Ovary (tissue), 9 donors: ENCODE results near the gene FAM237A. TPM values are rescaled to one million over a fixed set of nuclear protein-coding genes. Genes with fewer than 3 reads are reported as not detected.

Experiments
- DNase-seq, 5 donors: peaks; one replicate each; pipeline ENCODE4 v3.0.0-alpha.2; 2019 to 2020
- H3K27ac ChIP-seq, 2 donors: fragments of 200-600 bp; one replicate each; pipeline versions ENCODE4 v1.5.1 to v1.8.0; 2019 to 2022
- H3K27me3 ChIP-seq: fragments of 200-600 bp; one replicate; pipeline ENCODE4 v1.8.0; 2022
- H3K36me3 ChIP-seq: fragments of 200-600 bp; sonication (generic); one replicate; pipeline ENCODE4 v1.5.1; 2019
- H3K4me1 ChIP-seq: one replicate; pipeline ENCODE4 v1.8.1; 2013; ENCODE audit warnings: mild to moderate bottlenecking, moderate library complexity; ENCODE audit not compliant: insufficient read depth
- H3K4me3 ChIP-seq: fragments of 200-600 bp; sonication (generic); one replicate; pipeline ENCODE4 v1.5.1; 2017
- H3K9me3 ChIP-seq, 2 donors: fragments of 200-600 bp in 1 of 2; sonication (generic) in 1 of 2; one replicate each; pipeline versions ENCODE4 v1.5.1 to v1.8.1; 2013 to 2019; ENCODE audit warnings: mild to moderate bottlenecking in 1 of 2, moderate library complexity in 1 of 2
- EP300 ChIP-seq: sonication (generic); formaldehyde crosslinking; IDR thresholded peaks from one replicate; pipeline ENCODE4 v1.6.1; 2017; ENCODE audit warnings: antibody characterized with exemption
- POLR2A ChIP-seq: fragments of 450-650 bp; IDR thresholded peaks from one replicate; pipeline ENCODE4 v1.6.1; 2017; ENCODE audit warnings: antibody characterized with exemption, mild to moderate bottlenecking, moderate library complexity
- WGBS, 3 donors: extraction: QIAGEN DNeasy Blood & Tissue Kit in 1 of 3; methylation state at CpG; one replicate each; pipeline versions ENCODE4 v1.1.5 to v1.1.7; 2013 to 2017; 5-methylcytosine and 5-hydroxymethylcytosine counted together
- intact Hi-C, 4 donors: fragments of 100-400 bp; cut with DNase I; formaldehyde crosslinking; loops; one replicate each; pipeline versions ENCODE4 v1.11.0 to v1.15.1; 2022 to 2023
- polyA plus RNA-seq, 2 donors: library from polyadenylated mRNA; stranded (reverse); fragments of 200-250 nt in 1 of 2; fragments of 350-450 nt in 1 of 2; fragmentation: Illumina TruSeq in 1 of 2; extraction: RNeasy Lipid Tissue Mini Kit (QIAGEN cat#74804) in 1 of 2; gene quantifications; one replicate each; pipeline ENCODE4 v1.2.3, GENCODE V29; 2013 to 2014
- total RNA-seq, 7 donors: library from RNA; depleted of rRNA in 2 of 7; stranded (reverse); fragments of >200 nt in 2 of 7; fragmentation: NEBNext Ultra II Directional in 3 of 7; extraction: Animal tissue kit (Norgen Biotek cat#: 25700) in 3 of 7; gene quantifications; one replicate each; pipeline versions ENCODE4 v1.1.0 to v1.2.4, GENCODE V29; 2016 to 2023
- TF ChIP-seq, protein P1 (sequence below), 3 donors: fragments of 450-650 bp in 2 of 3; fragments of 200-600 bp in 1 of 3; IDR thresholded peaks; one replicate each; pipeline versions ENCODE4 v1.5.1 to v1.8.0; 2016 to 2022; ENCODE audit warnings: antibody characterized with exemption in 3 of 3, mild to moderate bottlenecking in 1 of 3
- donor health status: DM: no; HTN: no; CAD: no; lungs with moderate emphysema.
- donor health status: DM: no; HTN: no; CAD: no.
- donor health status: Bipolar disorder and iron deficiency.
- donor health status: DM: yes; HTN: yes; CAD: no.
- donor health status: DM: no; HTN: no; CAD: no.
- donor health status: DM: yes; HTN: yes; CAD: no.

FAM237A gene
- total and polyA plus RNA-seq, 9 donors: not detected

DNA sequence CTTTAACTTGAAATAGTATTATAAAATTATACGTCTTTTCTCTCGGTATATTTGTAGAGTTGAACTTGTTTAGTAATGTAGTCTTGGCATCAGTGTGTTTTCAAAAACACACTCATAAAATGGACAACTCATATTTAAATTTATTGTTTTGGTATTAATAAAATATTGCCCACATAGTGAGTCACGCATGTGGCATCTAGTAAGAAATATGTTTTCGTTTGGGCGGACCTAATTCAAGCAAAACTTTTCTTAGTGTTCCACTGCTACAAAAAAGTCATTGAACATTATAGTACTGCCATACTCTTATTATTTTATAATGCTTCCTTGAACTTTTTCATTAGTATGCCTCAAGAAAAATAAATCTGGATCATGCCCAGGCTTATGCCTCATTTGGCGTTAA, 31.1 kb upstream of the FAM237A start:
- TF ChIP-seq, protein P1, sequence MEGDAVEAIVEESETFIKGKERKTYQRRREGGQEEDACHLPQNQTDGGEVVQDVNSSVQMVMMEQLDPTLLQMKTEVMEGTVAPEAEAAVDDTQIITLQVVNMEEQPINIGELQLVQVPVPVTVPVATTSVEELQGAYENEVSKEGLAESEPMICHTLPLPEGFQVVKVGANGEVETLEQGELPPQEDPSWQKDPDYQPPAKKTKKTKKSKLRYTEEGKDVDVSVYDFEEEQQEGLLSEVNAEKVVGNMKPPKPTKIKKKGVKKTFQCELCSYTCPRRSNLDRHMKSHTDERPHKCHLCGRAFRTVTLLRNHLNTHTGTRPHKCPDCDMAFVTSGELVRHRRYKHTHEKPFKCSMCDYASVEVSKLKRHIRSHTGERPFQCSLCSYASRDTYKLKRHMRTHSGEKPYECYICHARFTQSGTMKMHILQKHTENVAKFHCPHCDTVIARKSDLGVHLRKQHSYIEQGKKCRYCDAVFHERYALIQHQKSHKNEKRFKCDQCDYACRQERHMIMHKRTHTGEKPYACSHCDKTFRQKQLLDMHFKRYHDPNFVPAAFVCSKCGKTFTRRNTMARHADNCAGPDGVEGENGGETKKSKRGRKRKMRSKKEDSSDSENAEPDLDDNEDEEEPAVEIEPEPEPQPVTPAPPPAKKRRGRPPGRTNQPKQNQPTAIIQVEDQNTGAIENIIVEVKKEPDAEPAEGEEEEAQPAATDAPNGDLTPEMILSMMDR (IDR thresholded peaks at IDR 0.05): no peak
- TF ChIP-seq POLR2A (no peak), EP300 (no peak)
- no peak for DNase-seq
- H3K27ac ChIP-seq: no peak overlapping the region
- no peaks in the 10 kb centered on the region for H3K9me3 ChIP-seq
- no peaks in the 10 kb centered on the region for H3K36me3 ChIP-seq
- intact Hi-C loops: no loop called here
- 90 to 93% (median 92%) methylated on average over 6 of the region's 6 CpGs for WGBS, 3 donors
- H3K4me1 ChIP-seq: no peaks in the 10 kb centered on the region
- H3K4me3 ChIP-seq: no peak overlapping the region
- no peaks in the 10 kb centered on the region for H3K27me3 ChIP-seq

- TF ChIP-seq, protein P1 (IDR thresholded peaks at IDR 0.05): no peak
- intact Hi-C loops: no loop called here
- Histone ChIP-seq H3K9me3 (no peaks in the 10 kb centered on the region), H3K27ac (no peak overlapping the region), H3K27me3 (no peaks in the 10 kb centered on the region), H3K4me3 (no peak overlapping the region), H3K4me1 (no peaks in the 10 kb centered on the region), H3K36me3 (no peaks in the 10 kb centered on the region)
- 71 to 81% (median 77%) methylated on average over 3 of the region's 3 CpGs for WGBS, 3 donors
- no peak for DNase-seq
These were observed 30.6 kb upstream of the FAM237A start for GRCh38 chr2:206611736-206612135.

DNA sequence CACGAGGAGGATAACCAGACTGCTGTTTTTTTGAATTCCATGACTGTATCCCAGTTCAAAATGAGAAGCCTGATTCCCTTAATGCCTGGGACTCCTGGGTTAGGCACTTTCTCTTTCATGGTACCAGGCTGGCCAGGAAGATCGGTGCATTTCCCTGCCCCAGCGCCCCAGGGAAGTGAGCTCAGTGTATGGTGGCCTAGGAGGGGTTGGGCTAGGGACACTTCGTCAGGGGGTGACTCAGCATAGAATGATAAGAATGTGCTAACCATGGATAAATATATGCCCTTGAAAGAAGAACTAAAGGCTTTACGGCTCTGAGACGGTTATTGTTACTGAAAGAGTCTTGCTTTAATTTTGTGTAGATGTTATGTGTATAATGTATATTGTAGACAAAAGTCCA, 27.5 kb upstream of the FAM237A start:
- H3K4me1 ChIP-seq: no peaks in the 10 kb centered on the region
- H3K4me3 ChIP-seq: no peak overlapping the region
- TF ChIP-seq POLR2A: no peak
- no peak for TF ChIP-seq EP300
- TF ChIP-seq, protein P1 (IDR thresholded peaks at IDR 0.05): no peak
- WGBS, 3 donors: 79 to 83% (median 82%) methylated on average over 6 of the region's 6 CpGs
- intact Hi-C loops: no loop called here
- H3K27me3 ChIP-seq: no peaks in the 10 kb centered on the region
- no peak for DNase-seq
- no peaks in the 10 kb centered on the region for H3K9me3 ChIP-seq
- H3K36me3 ChIP-seq: no peaks in the 10 kb centered on the region
- no peak overlapping the region for H3K27ac ChIP-seq

DNA sequence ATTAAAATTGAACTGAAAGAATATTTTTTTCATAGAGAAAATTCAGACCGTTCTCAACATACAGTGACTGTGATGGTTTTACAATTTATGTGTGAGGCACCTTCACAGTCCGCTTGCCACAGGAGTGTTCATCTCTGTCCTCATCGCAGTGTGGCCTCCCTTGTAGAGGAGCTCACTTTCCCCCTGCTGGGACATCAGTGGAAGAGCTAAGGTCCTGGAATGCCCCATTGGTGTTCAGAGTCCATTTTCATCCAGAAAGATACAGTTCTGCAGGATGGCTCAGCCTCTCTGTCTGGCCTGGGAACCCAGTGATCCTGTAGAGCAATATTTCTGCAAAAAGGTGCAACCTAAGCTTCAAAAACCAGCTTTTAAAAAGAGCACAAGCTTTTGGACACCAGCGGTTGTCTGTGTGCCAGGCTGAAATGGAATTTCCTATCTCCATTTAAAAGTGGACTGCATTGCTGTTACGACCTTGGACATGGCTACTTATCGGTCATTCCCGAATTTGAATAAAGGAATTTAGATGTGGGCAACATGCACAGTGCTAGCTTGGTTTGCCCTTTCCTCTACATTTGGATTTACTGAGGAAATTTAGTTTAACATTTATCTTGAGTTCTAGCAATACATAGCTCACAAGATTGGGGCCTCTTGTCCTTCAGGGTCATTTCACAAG, 26.7 kb upstream of the FAM237A start:
- Histone ChIP-seq H3K36me3 (no peaks in the 10 kb centered on the region), H3K4me1 (no peaks in the 10 kb centered on the region), H3K4me3 (no peak overlapping the region), H3K27me3 (no peaks in the 10 kb centered on the region), H3K9me3 (no peaks in the 10 kb centered on the region), H3K27ac (no peak overlapping the region)
- intact Hi-C loops: no loop called here
- no peak for DNase-seq
- 79 to 86% (median 83%) methylated on average over 7 of the region's 7 CpGs for WGBS, 3 donors
- TF ChIP-seq POLR2A (no peak), EP300 (no peak)
- TF ChIP-seq, protein P1 (IDR thresholded peaks at IDR 0.05): no peak
